Measurements from ENCODE around the gene SLC22A23.
"Not testable (repeated sequence)": the region's sequence is repeated elsewhere in the genome, so short reads cannot be mapped to it uniquely, and the experiment has no call there.

Gene SLC22A23

DNA sequence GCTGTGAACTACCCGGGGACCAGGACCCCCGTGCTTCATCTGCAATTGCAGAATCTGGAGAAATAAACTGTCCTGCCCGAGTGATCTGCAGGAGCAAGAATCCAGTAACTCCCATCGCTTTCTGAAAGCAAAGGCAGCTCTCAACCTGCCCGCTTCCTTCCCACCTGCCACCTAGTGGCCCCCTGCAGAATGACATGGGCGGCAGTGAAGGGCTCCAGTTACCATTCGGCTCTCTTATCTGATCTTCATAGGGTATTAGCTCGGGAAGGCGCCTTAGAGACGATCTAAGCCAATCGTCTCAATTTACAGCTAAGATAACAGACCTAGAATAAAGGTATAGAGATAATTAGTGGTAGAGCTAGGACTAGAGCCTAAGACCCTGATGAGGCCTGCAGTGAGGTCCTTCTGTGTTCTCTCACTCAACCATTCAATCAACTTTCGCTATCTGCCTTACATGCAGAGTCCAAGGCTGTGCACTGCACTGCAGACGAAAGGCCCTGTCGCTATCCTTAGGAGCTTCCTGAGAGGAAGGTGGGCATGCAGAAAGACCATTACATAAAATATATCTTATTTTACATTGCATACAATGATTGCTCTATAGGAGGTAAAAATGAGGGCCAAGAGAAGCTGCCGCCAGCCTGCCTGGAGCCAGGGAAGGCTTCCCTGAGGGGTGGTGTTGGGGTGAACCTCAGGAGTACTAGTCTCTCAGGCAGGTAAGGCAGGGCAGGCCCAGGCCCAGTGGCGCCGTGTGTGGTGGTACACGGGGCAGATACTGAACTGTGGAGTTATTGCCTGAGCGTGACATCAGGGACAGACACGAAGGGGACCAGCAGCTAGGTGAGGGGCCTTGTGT, 205.2 kb downstream of the SLC22A23 start:
- DNase-seq (ENCODE audit: low spot score) (peak; percentile 83), FAIRE-seq (no peak)

GRCh38 chr6:3250231-3250675, 206.6 kb downstream of the SLC22A23 start:
- no peak for FAIRE-seq
- no peak for DNase-seq (ENCODE audit: low spot score)

DNA sequence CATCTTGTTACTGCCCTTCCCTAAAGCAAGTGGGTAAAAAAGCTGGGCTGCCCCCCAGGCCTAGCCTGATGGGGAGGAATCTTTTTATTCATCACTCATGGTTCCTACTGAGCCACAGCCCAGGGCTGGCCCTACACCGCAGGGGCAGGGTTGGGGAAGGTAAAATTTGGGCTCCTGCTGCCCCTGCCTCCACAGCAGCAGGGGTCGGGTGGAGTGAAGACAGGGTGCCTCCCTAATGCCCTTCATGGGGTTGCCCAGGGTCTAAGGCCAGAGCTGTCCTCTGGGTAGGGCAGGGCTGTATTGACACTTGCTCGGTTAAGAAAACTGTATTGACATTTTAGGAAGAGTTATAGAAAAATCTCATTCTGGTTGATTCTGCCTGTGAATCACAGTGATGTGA, 207.0 kb downstream of the SLC22A23 start:
- no peak for DNase-seq (ENCODE audit: low spot score)

DNA sequence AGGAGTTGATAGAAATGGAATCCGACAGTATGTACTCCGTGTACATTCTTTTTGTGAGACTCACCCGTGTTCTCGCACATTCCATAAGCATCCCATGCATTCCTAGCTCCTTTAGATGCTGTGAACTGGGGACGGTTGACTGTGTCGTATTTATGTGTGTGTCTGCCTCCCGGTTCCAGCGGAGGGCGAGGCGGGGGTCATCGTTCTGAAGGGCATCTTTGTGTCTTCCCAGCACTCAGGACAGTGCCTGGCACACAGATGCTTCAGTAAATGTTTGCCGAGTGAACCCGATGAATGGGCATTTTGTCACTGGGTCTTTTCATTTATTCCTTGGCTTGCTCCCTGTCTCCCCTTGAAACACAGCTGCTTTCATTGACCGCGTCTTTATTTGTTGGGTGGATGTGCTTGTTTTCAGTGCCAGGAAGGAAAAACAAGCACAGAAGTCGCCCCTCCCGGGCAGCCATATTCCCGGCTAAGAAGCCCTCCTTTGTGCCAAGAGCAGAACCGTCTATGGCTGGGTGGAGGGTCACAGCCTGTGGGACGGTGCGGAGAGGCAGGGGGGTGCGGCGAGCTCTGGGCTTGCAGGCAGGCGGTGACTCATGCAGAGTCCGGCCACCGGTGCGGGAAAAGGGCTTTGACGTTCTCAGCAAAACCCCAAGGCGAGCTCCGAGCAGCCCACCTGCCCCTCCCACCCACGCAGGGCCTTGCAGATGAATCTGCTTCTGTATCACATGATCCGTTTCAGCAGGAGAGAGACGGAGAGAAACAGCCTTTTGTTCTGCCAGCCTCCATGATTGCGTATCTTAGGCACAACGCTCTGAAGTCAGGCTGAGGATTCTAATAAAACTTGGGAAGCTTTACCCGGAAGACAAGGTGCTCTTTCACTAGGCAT, 209.3 kb downstream of the SLC22A23 start:
- DNase-seq (ENCODE audit: low spot score): peak; percentile 86
- FAIRE-seq: no peak

More for the DNA sequence above, 207.0 kb downstream of the SLC22A23 start:
- FAIRE-seq: no peak

DNA sequence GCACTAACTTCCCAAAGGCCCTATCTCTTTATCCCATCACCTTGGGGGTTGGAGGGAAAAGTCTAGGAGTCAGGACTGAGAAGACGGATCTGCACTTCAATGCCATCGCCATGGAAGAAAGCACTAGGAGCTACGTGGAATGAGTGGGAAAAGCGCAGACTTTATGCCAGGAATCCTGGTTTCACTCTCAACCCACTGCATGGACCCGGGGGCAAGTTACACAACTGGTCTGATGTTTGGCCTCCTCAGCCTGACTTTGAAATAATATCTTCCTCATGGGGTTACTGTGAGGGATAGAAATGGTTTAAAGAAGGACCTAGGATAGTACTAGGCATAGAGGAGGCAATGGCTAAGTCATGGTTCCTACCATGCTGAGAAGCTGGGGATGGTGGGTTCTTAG, 211.6 kb downstream of the SLC22A23 start:
- no peak for DNase-seq (ENCODE audit: low spot score)
- no peak for FAIRE-seq

DNA sequence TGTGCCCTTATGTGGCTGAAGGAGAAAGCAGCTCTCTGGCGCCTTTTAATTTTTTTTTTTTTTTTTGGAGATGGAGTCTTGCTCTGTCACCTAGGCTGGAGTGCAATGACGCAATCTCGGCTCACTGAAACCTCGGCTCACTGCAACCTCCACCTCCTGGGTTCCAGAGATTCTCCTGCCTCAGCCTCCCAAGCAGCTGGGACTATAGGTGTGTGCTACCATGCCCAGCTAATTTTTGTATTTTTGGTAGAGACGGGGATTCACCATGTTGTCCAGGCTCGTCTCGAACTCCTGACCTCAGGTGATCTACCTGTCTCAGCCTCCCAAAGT, 212.1 kb downstream of the SLC22A23 start:
- not testable (repeated sequence) for FAIRE-seq

GRCh38 chr6:3244003-3244831, 212.6 kb downstream of the SLC22A23 start:
- no peak for DNase-seq (ENCODE audit: low spot score)

More for the DNA sequence above, 212.1 kb downstream of the SLC22A23 start:
- DNase-seq (ENCODE audit: low spot score): not testable (repeated sequence)

GRCh38 chr6:3242768-3243167, 214.1 kb downstream of the SLC22A23 start:
- DNase-seq (ENCODE audit: low spot score) (no peak), FAIRE-seq (no peak)

More at GRCh38 chr6:3244003-3244831, 212.6 kb downstream of the SLC22A23 start:
- no peak for FAIRE-seq

DNA sequence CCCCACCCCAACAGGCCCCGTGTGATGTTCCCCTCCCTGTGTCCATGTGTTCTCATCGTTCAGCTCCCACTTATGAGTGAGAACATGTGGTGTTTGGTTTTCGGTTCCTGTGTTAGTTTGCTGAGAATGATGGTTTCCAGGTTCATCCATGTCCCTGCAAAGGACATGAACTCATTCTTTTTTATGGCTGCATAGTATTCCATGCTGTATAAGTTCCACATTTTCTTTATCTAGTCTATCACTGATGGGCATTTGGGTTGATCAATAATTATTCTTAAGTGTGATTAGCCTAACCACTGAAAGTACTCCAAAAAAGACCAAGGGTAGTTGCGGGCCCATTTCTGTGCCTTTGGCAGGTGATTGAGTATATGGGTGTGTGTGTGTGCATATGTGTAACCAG, 215.1 kb downstream of the SLC22A23 start:
- FAIRE-seq; DNase-seq (ENCODE audit: low spot score): not testable (repeated sequence)

GRCh38 chr6:3240595-3240994, 216.3 kb downstream of the SLC22A23 start:
- no peak for DNase-seq (ENCODE audit: low spot score)
- no peak for FAIRE-seq

- DNase-seq (ENCODE audit: low spot score) (no peak), FAIRE-seq (no peak)
These were observed 217.6 kb downstream of the SLC22A23 start for GRCh38 chr6:3239110-3239830.

DNA sequence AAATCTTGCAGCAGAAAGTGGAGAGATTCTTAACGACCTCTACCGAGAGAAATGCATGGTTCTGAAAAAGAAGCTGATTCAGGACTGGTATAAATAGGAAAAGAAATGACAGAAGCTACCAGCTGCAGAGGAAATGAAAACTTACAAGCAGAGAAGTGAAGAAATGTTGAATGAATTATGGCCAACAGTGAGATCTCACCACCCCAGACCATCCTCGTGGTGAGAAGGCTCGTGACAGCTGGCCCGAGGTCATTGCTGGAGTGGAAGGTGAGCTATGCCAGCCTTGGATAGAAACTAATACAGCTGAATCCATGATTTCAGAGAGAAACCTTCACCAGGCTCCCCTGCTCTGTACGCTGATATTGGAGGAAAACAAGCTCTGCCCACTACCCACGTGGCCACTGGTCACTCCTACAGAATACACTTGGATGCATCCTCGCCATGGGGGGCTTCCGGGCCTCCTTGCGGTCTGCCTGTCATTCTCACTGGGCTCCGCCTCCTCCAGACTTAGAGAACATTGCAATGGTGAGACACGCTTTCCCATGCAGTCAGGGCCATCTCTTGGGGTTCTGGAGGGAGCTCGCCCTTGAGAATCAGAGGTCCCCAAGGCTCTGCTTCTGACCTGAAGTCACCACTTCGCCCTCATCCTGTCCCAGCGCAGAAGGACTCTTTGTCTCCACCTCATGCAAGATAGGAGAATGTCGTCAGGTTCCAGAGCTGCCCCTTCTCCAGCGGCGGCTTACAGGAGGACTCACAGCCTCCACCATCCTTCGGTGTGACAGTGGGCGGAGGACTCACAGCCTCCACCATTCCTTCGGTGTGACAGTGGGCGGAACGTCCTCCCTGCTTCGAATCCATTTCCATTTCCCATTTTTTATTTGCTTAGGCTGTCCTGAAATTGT, 218.8 kb downstream of the SLC22A23 start:
- no peak for FAIRE-seq
- DNase-seq (ENCODE audit: low spot score): no peak

GRCh38 chr6:3236005-3236404, 220.8 kb downstream of the SLC22A23 start:
- no peak for FAIRE-seq

GRCh38 chr6:3235486-3235885, 221.4 kb downstream of the SLC22A23 start:
- FAIRE-seq (no peak), DNase-seq (ENCODE audit: low spot score) (no peak)

More at GRCh38 chr6:3236005-3236404, 220.8 kb downstream of the SLC22A23 start:
- DNase-seq (ENCODE audit: low spot score): no peak

DNA sequence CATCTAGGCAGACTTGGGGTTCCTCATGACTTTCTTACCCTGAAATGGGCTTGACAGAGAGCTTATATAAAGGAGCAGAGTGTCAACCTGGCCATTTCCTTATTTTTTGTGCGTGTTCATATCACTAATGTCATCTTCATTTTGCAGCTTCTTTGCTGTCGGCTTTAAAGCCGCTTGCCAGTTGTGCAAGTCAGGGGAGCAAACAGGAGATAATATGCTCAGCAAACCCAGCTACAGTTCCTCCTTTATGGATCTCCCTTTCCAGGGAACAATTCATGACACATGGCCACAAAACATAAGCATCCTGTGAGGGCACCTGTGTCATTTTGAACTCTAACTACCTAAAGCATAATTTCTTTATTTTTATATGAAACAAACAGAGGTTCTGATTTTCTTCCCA, 222.9 kb downstream of the SLC22A23 start:
- FAIRE-seq: no peak
- DNase-seq (ENCODE audit: low spot score): no peak

DNA sequence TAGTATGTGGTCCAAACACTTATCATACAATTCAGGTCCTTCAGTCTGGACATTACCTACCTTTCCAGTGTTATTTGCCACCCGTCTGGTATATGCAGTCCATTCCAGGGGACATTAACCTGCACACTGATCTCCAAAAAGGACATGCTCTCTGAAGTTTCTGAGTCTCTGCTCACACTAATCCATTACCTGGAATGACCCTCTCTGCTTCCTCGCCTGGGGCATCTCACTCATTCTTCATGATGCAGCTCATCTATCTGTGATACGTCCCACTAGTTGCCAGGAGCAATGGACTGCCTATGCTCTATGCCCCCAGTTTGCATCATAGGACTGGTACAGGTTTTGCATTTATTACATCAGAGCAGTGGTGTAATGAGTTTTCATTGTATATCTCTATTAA, 223.5 kb downstream of the SLC22A23 start:
- FAIRE-seq: no peak
- DNase-seq (ENCODE audit: low spot score): no peak

DNA sequence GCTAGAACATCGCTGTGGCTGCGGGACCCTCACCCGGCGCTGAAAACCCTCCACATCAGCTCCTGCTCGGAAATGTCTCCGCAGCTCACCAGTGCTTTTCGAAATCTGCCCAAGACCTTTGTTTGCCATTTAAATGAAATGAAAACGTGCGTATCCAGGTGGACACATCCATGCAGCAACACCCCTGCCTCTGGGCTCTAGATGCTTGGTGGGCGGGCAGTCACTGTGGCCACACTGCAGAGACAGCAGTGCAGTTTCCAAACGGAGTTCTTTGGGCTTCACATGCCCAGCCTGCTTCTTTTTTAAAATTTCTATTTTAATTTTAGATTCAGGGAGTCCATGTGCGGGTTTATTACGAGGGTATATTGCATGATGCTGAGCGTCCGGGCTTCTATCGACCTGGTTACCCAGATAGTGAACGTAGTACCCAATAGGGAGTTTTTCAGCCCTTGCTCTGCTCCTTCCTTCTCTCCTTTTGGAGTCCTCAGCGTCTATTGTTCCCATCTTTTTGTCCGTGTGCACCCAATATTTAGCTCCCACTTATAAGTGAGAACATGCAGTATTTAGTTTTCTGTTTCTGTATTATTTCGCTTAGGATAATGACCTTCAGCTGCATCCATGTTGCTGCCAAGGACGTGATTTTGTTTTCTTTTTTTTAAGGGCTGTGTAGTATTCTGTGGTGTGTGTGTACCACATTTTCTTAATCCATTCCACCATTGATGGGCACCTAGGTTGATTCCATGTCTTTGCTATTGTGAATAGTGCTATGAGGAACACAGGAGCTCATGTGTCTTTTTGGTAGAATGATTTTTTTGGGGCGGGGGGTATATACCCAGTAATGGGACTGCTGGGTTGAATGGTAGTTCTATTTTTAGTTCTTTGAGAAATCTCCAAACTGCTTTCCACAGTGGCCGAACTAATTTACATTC, 224.6 kb downstream of the SLC22A23 start:
- FAIRE-seq: no peak
- no peak for DNase-seq (ENCODE audit: low spot score)

DNA sequence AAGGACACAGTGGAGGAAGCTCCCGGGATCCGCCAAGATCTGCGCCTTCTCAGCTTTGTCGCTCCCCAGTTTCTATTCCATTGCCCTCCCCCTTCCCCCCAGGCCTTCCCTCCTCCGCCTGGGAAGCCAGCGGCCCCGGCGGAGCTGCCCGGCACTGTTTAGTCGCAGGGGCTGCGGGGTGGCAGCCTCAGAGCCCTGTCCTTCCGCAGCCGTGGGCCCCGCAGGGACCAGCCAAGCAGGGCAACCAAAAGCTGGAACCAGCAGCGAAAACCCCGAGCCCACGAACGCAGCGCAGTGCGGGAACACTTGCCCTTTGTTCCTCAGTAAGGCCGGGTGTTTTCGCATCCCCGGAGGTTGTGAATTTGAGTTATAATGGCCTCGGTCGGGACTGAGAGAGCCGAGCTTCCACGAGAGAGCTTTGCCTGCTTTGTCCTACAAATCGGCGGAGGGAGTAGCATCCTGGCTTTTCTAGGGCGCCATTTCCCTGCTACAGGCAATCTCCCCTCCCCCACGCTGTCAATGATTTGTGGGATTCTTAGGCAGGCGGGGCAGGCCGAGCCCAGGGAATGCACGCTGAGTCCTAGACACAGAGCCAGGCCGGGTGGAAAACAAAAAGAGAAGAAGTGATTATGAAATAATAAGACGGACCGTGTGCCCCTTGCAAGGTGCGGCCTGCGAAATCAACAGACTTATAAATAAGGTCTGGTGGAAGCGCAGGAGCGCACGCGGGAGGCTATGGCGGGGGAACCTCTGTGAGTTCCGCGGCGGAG, 225.4 kb downstream of the SLC22A23 start:
- FAIRE-seq (no peak), DNase-seq (ENCODE audit: low spot score) (peak; percentile 74)
